ENCODE measurements around the gene CRYZL1.

DNA sequence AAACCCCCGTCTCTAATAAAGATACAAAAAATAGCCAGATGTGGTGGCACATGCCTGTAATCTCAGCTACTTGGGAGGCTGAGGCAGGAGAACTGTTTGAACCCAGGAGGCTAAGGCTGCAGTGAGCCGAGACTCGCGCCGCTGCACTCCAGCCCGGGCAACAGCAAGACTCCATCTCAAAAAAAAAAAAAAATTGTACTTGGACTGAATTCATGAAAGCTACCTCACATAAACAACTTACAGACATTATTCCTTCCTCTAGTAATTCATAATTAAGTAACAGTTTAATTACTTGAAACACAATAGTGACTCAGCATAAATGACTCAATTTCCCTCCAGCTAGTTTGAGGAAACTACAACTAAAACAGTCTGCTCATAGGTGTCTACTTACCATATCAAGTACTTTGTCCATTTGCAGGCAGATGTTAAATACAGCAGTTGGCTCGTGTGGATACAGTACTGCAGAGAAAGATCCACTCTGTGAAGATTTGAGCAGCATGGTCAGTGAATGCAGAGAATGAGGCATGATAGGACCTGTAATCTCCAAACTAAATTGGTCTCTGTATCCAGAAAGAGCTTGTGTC is 62.5 kb downstream of the CRYZL1 start:
- no peak for TF ChIP-seq ZFX (IDR thresholded peaks at IDR 0.05)
- TF ChIP-seq, protein P1, sequence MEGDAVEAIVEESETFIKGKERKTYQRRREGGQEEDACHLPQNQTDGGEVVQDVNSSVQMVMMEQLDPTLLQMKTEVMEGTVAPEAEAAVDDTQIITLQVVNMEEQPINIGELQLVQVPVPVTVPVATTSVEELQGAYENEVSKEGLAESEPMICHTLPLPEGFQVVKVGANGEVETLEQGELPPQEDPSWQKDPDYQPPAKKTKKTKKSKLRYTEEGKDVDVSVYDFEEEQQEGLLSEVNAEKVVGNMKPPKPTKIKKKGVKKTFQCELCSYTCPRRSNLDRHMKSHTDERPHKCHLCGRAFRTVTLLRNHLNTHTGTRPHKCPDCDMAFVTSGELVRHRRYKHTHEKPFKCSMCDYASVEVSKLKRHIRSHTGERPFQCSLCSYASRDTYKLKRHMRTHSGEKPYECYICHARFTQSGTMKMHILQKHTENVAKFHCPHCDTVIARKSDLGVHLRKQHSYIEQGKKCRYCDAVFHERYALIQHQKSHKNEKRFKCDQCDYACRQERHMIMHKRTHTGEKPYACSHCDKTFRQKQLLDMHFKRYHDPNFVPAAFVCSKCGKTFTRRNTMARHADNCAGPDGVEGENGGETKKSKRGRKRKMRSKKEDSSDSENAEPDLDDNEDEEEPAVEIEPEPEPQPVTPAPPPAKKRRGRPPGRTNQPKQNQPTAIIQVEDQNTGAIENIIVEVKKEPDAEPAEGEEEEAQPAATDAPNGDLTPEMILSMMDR (IDR thresholded peaks at IDR 0.05 in 2 of 3, conservative IDR thresholded peaks at IDR 0.05 in 1 of 3; ENCODE audit: borderline replicate concordance in 1 of 3, insufficient read depth in 1 of 3, low read depth in 2 of 3, low read length in 2 of 3): no peak
- TF ChIP-seq, protein P2, sequence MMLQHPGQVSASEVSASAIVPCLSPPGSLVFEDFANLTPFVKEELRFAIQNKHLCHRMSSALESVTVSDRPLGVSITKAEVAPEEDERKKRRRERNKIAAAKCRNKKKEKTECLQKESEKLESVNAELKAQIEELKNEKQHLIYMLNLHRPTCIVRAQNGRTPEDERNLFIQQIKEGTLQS (IDR thresholded peaks at IDR 0.05): no peak
- no peak; the same call in 1 of the 2 replicates for TF ChIP-seq POLR2AphosphoS5 (IDR thresholded peaks at IDR 0.05; ENCODE audit: low read depth, low read length)
- no peak for TF ChIP-seq POLR2A (IDR thresholded peaks at IDR 0.05; ENCODE audit: borderline replicate concordance, extremely low read depth, insufficient read depth, insufficient read length)
- TF ChIP-seq, protein P3, sequence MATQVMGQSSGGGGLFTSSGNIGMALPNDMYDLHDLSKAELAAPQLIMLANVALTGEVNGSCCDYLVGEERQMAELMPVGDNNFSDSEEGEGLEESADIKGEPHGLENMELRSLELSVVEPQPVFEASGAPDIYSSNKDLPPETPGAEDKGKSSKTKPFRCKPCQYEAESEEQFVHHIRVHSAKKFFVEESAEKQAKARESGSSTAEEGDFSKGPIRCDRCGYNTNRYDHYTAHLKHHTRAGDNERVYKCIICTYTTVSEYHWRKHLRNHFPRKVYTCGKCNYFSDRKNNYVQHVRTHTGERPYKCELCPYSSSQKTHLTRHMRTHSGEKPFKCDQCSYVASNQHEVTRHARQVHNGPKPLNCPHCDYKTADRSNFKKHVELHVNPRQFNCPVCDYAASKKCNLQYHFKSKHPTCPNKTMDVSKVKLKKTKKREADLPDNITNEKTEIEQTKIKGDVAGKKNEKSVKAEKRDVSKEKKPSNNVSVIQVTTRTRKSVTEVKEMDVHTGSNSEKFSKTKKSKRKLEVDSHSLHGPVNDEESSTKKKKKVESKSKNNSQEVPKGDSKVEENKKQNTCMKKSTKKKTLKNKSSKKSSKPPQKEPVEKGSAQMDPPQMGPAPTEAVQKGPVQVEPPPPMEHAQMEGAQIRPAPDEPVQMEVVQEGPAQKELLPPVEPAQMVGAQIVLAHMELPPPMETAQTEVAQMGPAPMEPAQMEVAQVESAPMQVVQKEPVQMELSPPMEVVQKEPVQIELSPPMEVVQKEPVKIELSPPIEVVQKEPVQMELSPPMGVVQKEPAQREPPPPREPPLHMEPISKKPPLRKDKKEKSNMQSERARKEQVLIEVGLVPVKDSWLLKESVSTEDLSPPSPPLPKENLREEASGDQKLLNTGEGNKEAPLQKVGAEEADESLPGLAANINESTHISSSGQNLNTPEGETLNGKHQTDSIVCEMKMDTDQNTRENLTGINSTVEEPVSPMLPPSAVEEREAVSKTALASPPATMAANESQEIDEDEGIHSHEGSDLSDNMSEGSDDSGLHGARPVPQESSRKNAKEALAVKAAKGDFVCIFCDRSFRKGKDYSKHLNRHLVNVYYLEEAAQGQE (IDR thresholded peaks at IDR 0.05; ENCODE audit: low read depth): no peak
- no peak for TF ChIP-seq JUND (IDR thresholded peaks at IDR 0.05)
- TF ChIP-seq, protein P4, sequence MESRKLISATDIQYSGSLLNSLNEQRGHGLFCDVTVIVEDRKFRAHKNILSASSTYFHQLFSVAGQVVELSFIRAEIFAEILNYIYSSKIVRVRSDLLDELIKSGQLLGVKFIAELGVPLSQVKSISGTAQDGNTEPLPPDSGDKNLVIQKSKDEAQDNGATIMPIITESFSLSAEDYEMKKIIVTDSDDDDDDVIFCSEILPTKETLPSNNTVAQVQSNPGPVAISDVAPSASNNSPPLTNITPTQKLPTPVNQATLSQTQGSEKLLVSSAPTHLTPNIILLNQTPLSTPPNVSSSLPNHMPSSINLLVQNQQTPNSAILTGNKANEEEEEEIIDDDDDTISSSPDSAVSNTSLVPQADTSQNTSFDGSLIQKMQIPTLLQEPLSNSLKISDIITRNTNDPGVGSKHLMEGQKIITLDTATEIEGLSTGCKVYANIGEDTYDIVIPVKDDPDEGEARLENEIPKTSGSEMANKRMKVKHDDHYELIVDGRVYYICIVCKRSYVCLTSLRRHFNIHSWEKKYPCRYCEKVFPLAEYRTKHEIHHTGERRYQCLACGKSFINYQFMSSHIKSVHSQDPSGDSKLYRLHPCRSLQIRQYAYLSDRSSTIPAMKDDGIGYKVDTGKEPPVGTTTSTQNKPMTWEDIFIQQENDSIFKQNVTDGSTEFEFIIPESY (IDR thresholded peaks at IDR 0.05; ENCODE audit: extremely low read depth, insufficient replicate concordance, low read length): no peak
- no peak for TF ChIP-seq EGR1 (IDR thresholded peaks at IDR 0.05; ENCODE audit: low read depth)
- TF ChIP-seq EZH2phosphoT487 (IDR thresholded peaks at IDR 0.05; ENCODE audit: borderline replicate concordance): no peak

All from HCT116 (cell line).